K562 (cell line): ENCODE data around the gene TMCC1. TPM values are rescaled to one million over a fixed set of nuclear protein-coding genes. Genes with fewer than 3 reads are reported as not detected.
A peak's percentile ranks its signal among the peaks of the same experiment; 100 is the strongest.

ENCODE experiments used
- ATAC-seq: fragments of 200-7000 bp; cut with Tn5 transposase; 3 replicates; pipeline ENCODE4 v1.9.1; 2020; ENCODE audit warnings: moderate library complexity
- BruUV-seq: library from RNA; stranded (reverse); fragments of 400-500 nt; replicated peaks from 2 replicates; lab custom pipeline; 2021; lab: Mats Ljungman, UMichigan
- CTCF ChIA-PET: fragments of 300-600 bp; formaldehyde crosslinking; extraction: SDS; loops from one replicate; lab custom pipeline; 2021; ENCODE audit warnings: low intra/inter-chr PET ratio; lab: Yijun Ruan, JAX
- POLR2A ChIA-PET: fragments of 300-600, 350-650 bp; sonication (Branson Sonifier 250); formaldehyde crosslinking; extraction: SDS; loops from one replicate; lab custom pipeline; 2021; ENCODE audit warnings: antibody characterized with exemption, inconsistent platforms; lab: Yijun Ruan, JAX
- DNase-seq, 4 experiments: peaks; one replicate each; pipeline versions ENCODE4 v3.0.0 to v3.0.0-alpha.2; 2011 to 2018; ENCODE audit warnings: low spot score in 3 of 4, mixed read lengths in 3 of 4; ENCODE audit errors: extremely low read depth in 1 of 4
- FAIRE-seq: peaks from 2 replicates; lab custom pipeline; 2011; peaks lifted over from hg19 to GRCh38; lab: Jason Lieb, UNC
- H2AFZ ChIP-seq: 2 replicates; pipeline ENCODE4 v1.6.0; 2011; ENCODE audit warnings: low read depth, low read length, control low read depth, inconsistent platforms
- H3K27ac ChIP-seq: fragments of 200-600 bp; 3 replicates; pipeline ENCODE4 v1.8.0; 2011; ENCODE audit warnings: low read depth, mild to moderate bottlenecking, control low read depth, inconsistent platforms, low read length, moderate library complexity, mixed read lengths; ENCODE audit errors: extremely low read depth
- H3K27me3 ChIP-seq, 2 experiments: fragments of 300-600 bp in 1 of 2; 2 replicates in 1 of 2; 3 replicates in 1 of 2; pipeline versions ENCODE4 v1.6.0 to v1.8.0; 2011; ENCODE audit warnings: inconsistent platforms in 2 of 2, low read length in 2 of 2, mild to moderate bottlenecking in 1 of 2, mixed read lengths in 1 of 2, moderate library complexity in 1 of 2; ENCODE audit not compliant: control insufficient read depth in 2 of 2, insufficient read depth in 2 of 2
- H3K36me3 ChIP-seq: fragments of 300-600 bp; 3 replicates; pipeline ENCODE4 v1.8.0; 2011; ENCODE audit warnings: mild to moderate bottlenecking, low read length, inconsistent platforms; ENCODE audit not compliant: control insufficient read depth, insufficient read depth
- H3K4me1 ChIP-seq, 2 experiments: fragments of 200-600 bp in 1 of 2; replicated peaks in 1 of 2; 2 replicates in 1 of 2; 3 replicates in 1 of 2; pipeline versions ENCODE4 v1.5.1 to v1.8.0; 2011; ENCODE audit warnings: inconsistent platforms in 2 of 2, low read length in 2 of 2, mild to moderate bottlenecking in 1 of 2, mixed read lengths in 1 of 2, moderate library complexity in 1 of 2; ENCODE audit not compliant: control insufficient read depth in 2 of 2, insufficient read depth in 2 of 2
- H3K4me2 ChIP-seq: 2 replicates; pipeline ENCODE4 v1.6.1; 2011; ENCODE audit warnings: low read length, control low read depth, inconsistent platforms, mixed read lengths; ENCODE audit not compliant: insufficient read depth
- H3K4me3 ChIP-seq: fragments of 200-600 bp; sonication (generic), shearing (Covaris generic); 2 replicates; pipeline ENCODE4 v1.5.1; 2016; ENCODE audit warnings: control low read depth, inconsistent platforms
- H3K79me2 ChIP-seq: fragments of 200-600 bp; 3 replicates; pipeline ENCODE4 v1.8.0; 2011; ENCODE audit warnings: low read length, inconsistent platforms; ENCODE audit not compliant: control insufficient read depth, insufficient read depth
- H3K9ac ChIP-seq, 2 experiments: 2 replicates each; pipeline versions ENCODE4 v1.6.0 to v1.6.1; 2011; ENCODE audit warnings: low read depth in 2 of 2, low read length in 2 of 2, control low read depth in 1 of 2, inconsistent platforms in 1 of 2, mild to moderate bottlenecking in 1 of 2, mixed read lengths in 1 of 2; ENCODE audit not compliant: insufficient read depth in 1 of 2
- H3K9me1 ChIP-seq: one replicate; pipeline ENCODE4 v1.6.0; 2011; ENCODE audit warnings: inconsistent platforms, mild to moderate bottlenecking, low read length, moderate library complexity; ENCODE audit not compliant: control insufficient read depth, insufficient read depth
- H3K9me3 ChIP-seq: replicated peaks from 2 replicates; pipeline ENCODE4 v1.5.1; 2011; ENCODE audit warnings: low read depth, low read length, inconsistent platforms; ENCODE audit not compliant: control insufficient read depth, insufficient read depth
- H4K20me1 ChIP-seq: replicated peaks from 2 replicates; pipeline ENCODE4 v1.6.1; 2011; ENCODE audit warnings: low read length, inconsistent platforms, mixed read lengths; ENCODE audit not compliant: control insufficient read depth, insufficient read depth
- CHAMP1 ChIP-seq: fragments of 450-650 bp; IDR thresholded peaks from 2 replicates; pipeline ENCODE4 v1.6.1; 2016; ENCODE audit warnings: mild to moderate bottlenecking
- ZKSCAN1 ChIP-seq: fragments of 150-350 bp; IDR thresholded peaks from 2 replicates; pipeline ENCODE4 v1.6.1; 2016; ENCODE audit warnings: low read depth, low read length
- ZNF561 ChIP-seq: fragments of 450-650 bp; formaldehyde crosslinking; conservative IDR thresholded peaks from 2 replicates; pipeline ENCODE4 v1.4.0; 2020; ENCODE audit warnings: mild to moderate bottlenecking, moderate library complexity
- whole genome bisulfite sequencing: fragments of 100-300 bp; shearing (Covaris generic); methylation state at CpG from one replicate; pipeline ENCODE4 v1.1.6; 2016; ENCODE audit warnings: low coverage, mixed read lengths; ENCODE audit not compliant: insufficient coverage; ENCODE audit errors: missing lambda C conversion rate; 5-methylcytosine and 5-hydroxymethylcytosine counted together
- in situ Hi-C: fragments of 300-500 bp; cut with MboI; formaldehyde crosslinking; loops from 4 replicates; pipeline ENCODE4 v1.15.0; 2018; ENCODE audit warnings: inconsistent platforms, mixed read lengths
- intact Hi-C: fragments of 100-400 bp; cut with micrococcal nuclease; formaldehyde crosslinking; loops from 2 replicates; pipeline ENCODE4 v1.14.2; 2022
- polyA plus RNA-seq, 8 experiments: library from polyadenylated mRNA; depleted of rRNA in 4 of 8; stranded (reverse) in 5 of 8; unstranded in 3 of 8; fragments of >200 nt; fragmentation: Nextera tagmentation in 2 of 8; fragmentation: Illumina TruSeq in 1 of 8; extraction: Ambion mirVana in 2 of 8; extraction: Trizol in 1 of 8; gene quantifications; 2 replicates each; pipeline versions ENCODE4 v1.2.1 to v1.2.3, GENCODE V29; 2011 to 2014; ENCODE audit warnings: inconsistent platforms in 1 of 8, missing spikeins in 1 of 8
- total RNA-seq, 7 experiments: library from RNA; depleted of rRNA in 6 of 7; stranded (reverse); fragments of >200 nt in 6 of 7; fragmentation: Illumina TruSeq in 2 of 7; extraction: Trizol in 2 of 7; gene quantifications; 2 replicates each; pipeline versions ENCODE4 v1.2.1 to v1.2.3, GENCODE V29; 2011 to 2021; ENCODE audit warnings: low replicate concordance in 1 of 7

The TMCC1 gene
- total and polyA plus RNA-seq, 9 of the 15 experiments (the other 6 are each of a cell fraction or from before 2014, with no cell fraction given), result 0.89 to 8.7 (median 4.0) TPM

- TF ChIP-seq ZNF561, result no peak
These were observed 266.7 kb downstream of the TMCC1 start (continued) for GRCh38 chr3:129626744-129627349.

GRCh38 chr3:129625072-129625874 lies 268.2 kb downstream of the TMCC1 start:
- BruUV-seq, result no TSS peak
- FAIRE-seq (no peak), DNase-seq (no peak), ATAC-seq (no peak)
- H3K9ac ChIP-seq, result no peak overlapping the region; a peak in 1 of 4 replicates
- no peaks in the 10 kb centered on the region for H3K9me3 ChIP-seq
- H3K79me2 ChIP-seq, result no peaks in the 10 kb centered on the region
- no peaks in the 10 kb centered on the region for H3K9me1 ChIP-seq
- H3K36me3 ChIP-seq, result no peaks in the 10 kb centered on the region
- H2AFZ ChIP-seq, result no peak overlapping the region
- no peak overlapping the region for H3K4me3 ChIP-seq
- CTCF ChIA-PET, result no interaction called here
- intact Hi-C loops (loop anchor here (5.0 kb wide), 2 partner anchors 133 to 307 kb away; no protein-coding TSS in a partner anchor), in situ Hi-C loops (no loop called here)
- H3K27ac ChIP-seq, result no peak overlapping the region
- H3K27me3 ChIP-seq, result no peaks in the 10 kb centered on the region
- H4K20me1 ChIP-seq, result no peaks in the 10 kb centered on the region
- TF ChIP-seq ZKSCAN1 (0 out of 2 replicates have a peak, but pooled peaks have one; percentile 16), CHAMP1 (no peak)
- H3K4me2 ChIP-seq, result no peak overlapping the region
- peaks cover 5 to 59% of the 10 kb centered on the region in 2 experiments for H3K4me1 ChIP-seq
- POLR2A ChIA-PET, result no interaction called here
- 63% methylated on average over 9 of the region's 12 CpGs for WGBS
